OCI-LY1 (cell line): Measurements from ENCODE around the gene BMP2K.

Experiments used
- EZH2 ChIP-seq: fragments of 200-600 bp; sonication (generic), shearing (Covaris generic); IDR thresholded peaks from 2 replicates; pipeline ENCODE4 v1.8.0; 2017; ENCODE audit warnings: borderline replicate concordance, mixed run types, mild to moderate bottlenecking, antibody characterized with exemption, low read length, moderate library complexity, mixed read lengths
- TF ChIP-seq, protein P1 (sequence below): fragments of 200-600 bp; sonication (generic), shearing (Covaris generic); IDR thresholded peaks from 2 replicates; pipeline ENCODE4 v1.5.1; 2017; ENCODE audit warnings: mild to moderate bottlenecking, antibody characterized with exemption, low read length, moderate library complexity, mixed read lengths

DNA sequence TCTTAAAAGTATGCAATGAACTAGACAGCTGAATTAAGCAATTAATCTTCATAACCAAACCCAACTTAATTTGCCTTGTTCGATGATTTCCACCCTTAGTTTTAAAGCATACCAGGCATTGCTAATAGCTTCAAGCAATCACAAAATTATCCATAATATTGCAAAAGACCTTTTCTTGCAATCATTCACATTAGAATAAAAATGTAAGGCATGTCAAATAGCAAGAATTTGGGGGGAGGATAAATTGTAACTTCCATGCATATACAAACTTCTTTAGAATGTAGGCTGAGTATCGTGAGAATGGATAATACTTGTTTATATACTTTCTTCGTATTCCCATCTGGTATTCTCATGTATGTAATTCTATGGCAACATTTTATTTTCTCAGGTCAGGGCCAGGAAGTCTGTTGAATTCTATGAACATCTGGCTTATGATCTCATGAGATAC, 28.7 kb upstream of the BMP2K start:
- TF ChIP-seq EZH2, result no peak
- TF ChIP-seq, protein P1, sequence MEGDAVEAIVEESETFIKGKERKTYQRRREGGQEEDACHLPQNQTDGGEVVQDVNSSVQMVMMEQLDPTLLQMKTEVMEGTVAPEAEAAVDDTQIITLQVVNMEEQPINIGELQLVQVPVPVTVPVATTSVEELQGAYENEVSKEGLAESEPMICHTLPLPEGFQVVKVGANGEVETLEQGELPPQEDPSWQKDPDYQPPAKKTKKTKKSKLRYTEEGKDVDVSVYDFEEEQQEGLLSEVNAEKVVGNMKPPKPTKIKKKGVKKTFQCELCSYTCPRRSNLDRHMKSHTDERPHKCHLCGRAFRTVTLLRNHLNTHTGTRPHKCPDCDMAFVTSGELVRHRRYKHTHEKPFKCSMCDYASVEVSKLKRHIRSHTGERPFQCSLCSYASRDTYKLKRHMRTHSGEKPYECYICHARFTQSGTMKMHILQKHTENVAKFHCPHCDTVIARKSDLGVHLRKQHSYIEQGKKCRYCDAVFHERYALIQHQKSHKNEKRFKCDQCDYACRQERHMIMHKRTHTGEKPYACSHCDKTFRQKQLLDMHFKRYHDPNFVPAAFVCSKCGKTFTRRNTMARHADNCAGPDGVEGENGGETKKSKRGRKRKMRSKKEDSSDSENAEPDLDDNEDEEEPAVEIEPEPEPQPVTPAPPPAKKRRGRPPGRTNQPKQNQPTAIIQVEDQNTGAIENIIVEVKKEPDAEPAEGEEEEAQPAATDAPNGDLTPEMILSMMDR, result no peak
